ENCODE results near the gene LCLAT1. TPM values are rescaled to one million over a fixed set of nuclear protein-coding genes. Genes with fewer than 3 reads are reported as not detected.
"Not testable (repeated sequence)": the region's sequence is repeated elsewhere in the genome, so short reads cannot be mapped to it uniquely, and the experiment has no call there.

The LCLAT1 gene
- total RNA-seq, 2 experiments from 2014 or later, result 9.2 to 19.6 TPM

GRCh38 chr2:30505500-30506180, 58.6 kb downstream of the LCLAT1 start:
- CTCF ChIA-PET (ENCODE audit: unreplicated experiment), result no interaction called here
- peaks cover 5% of the 10 kb centered on the region for H3K4me1 ChIP-seq (ENCODE audit: insufficient read depth, low read length, poor library complexity, severe bottlenecking)
- no peaks in the 10 kb centered on the region for H3K79me2 ChIP-seq (ENCODE audit: insufficient read depth, low read depth, low read length)
- H3K27ac ChIP-seq (ENCODE audit: low read depth, low read length, poor library complexity, severe bottlenecking), result no peak overlapping the region
- H3K4me3 ChIP-seq (ENCODE audit: low read depth, low read length, poor library complexity, severe bottlenecking), result no peak overlapping the region
- no peak overlapping the region for H3K4me2 ChIP-seq (ENCODE audit: low read length)
- intact Hi-C loops (cut with micrococcal nuclease; ENCODE audit: unreplicated experiment), result no loop called here
- no TSS peak for BruUV-seq (replicated peaks)
- H3K9me3 ChIP-seq (ENCODE audit: low read length), result peaks cover 19% of the 10 kb centered on the region
- POLR2A ChIA-PET, result interaction anchor here (0.6 to 0.9 kb wide), 5 partner anchors 10 to 1194 kb away, joined by 3 to 4 read pairs (median 3); no protein-coding TSS in a partner anchor
- no peaks in the 10 kb centered on the region for H3K9me2 ChIP-seq (ENCODE audit: insufficient read depth, low read length)
- no peak for DNase-seq (ENCODE audit: low spot score)
- peaks cover 6% of the 10 kb centered on the region; the same call in 1 of the 2 replicates for H3K36me3 ChIP-seq (ENCODE audit: insufficient read depth, low read length)
- no peak overlapping the region for H2AFZ ChIP-seq (ENCODE audit: low read length)
- no peaks in the 10 kb centered on the region for H4K20me1 ChIP-seq (ENCODE audit: insufficient read depth, low read length)
- TF ChIP-seq EZH2phosphoT487 (IDR thresholded peaks at IDR 0.05; ENCODE audit: borderline replicate concordance, low read depth, low read length) (no peak), CTCF (conservative IDR thresholded peaks at IDR 0.05; ENCODE audit: low read length) (no peak)

GRCh38 chr2:30507460-30507859, 60.4 kb downstream of the LCLAT1 start:
- H3K9me2 ChIP-seq (ENCODE audit: insufficient read depth, low read length); H3K27ac ChIP-seq (ENCODE audit: low read depth, low read length, poor library complexity, severe bottlenecking); H4K20me1 ChIP-seq (ENCODE audit: insufficient read depth, low read length); H3K79me2 ChIP-seq (ENCODE audit: insufficient read depth, low read depth, low read length); BruUV-seq (replicated peaks); POLR2A ChIA-PET; H3K4me2 ChIP-seq (ENCODE audit: low read length); H3K9me3 ChIP-seq (ENCODE audit: low read length); CTCF ChIA-PET (ENCODE audit: unreplicated experiment); H3K36me3 ChIP-seq (ENCODE audit: insufficient read depth, low read length); H3K4me3 ChIP-seq (ENCODE audit: low read depth, low read length, poor library complexity, severe bottlenecking); DNase-seq (ENCODE audit: low spot score); H3K4me1 ChIP-seq (ENCODE audit: insufficient read depth, low read length, poor library complexity, severe bottlenecking); intact Hi-C loops (cut with micrococcal nuclease; ENCODE audit: unreplicated experiment); H2AFZ ChIP-seq (ENCODE audit: low read length): not testable (repeated sequence)

DNA sequence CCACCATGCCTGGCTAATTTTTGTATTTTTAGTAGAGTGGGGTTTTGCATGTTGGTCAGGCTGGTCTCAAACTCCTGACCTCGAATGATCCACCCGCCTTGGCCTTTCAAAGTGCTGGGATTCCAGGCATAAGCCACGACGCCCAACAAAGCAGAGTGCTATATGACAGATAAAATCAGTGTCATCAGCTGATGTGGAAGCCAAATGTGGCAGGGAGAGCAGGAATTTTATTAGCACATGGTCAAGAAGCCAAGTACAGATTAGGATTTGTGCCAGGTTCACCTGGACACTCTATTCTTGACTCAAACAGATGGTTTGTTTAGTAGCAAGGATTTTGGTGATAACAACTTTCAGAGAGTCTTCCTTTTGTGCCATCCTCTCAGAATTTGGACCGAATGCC, 62.7 kb downstream of the LCLAT1 start:
- H3K9me2 ChIP-seq (ENCODE audit: insufficient read depth, low read length), result no peaks in the 10 kb centered on the region
- no peaks in the 10 kb centered on the region for H3K36me3 ChIP-seq (ENCODE audit: insufficient read depth, low read length)
- H2AFZ ChIP-seq (ENCODE audit: low read length), result no peak overlapping the region
- H3K9me3 ChIP-seq (ENCODE audit: low read length), result peaks cover 10% of the 10 kb centered on the region; the same call in 1 of the 2 replicates
- intact Hi-C loops (cut with micrococcal nuclease; ENCODE audit: unreplicated experiment), result no loop called here
- CTCF ChIA-PET (ENCODE audit: unreplicated experiment), result no interaction called here
- no peaks in the 10 kb centered on the region for H3K4me1 ChIP-seq (ENCODE audit: insufficient read depth, low read length, poor library complexity, severe bottlenecking)
- no peak for DNase-seq (ENCODE audit: low spot score)
- POLR2A ChIA-PET, result interaction anchor here (1.0 kb wide), 1 partner anchor 37 kb away, joined by 3 read pairs; no protein-coding TSS in a partner anchor
- no peak overlapping the region for H3K4me2 ChIP-seq (ENCODE audit: low read length)
- no peak overlapping the region for H3K27ac ChIP-seq (ENCODE audit: low read depth, low read length, poor library complexity, severe bottlenecking)
- H3K79me2 ChIP-seq (ENCODE audit: insufficient read depth, low read depth, low read length), result no peaks in the 10 kb centered on the region
- BruUV-seq (replicated peaks), result no TSS peak
- TF ChIP-seq EZH2phosphoT487 (IDR thresholded peaks at IDR 0.05; ENCODE audit: borderline replicate concordance, low read depth, low read length) (no peak), CTCF (conservative IDR thresholded peaks at IDR 0.05; ENCODE audit: low read length) (no peak)
- H3K4me3 ChIP-seq (ENCODE audit: low read depth, low read length, poor library complexity, severe bottlenecking), result no peak overlapping the region
- no peaks in the 10 kb centered on the region for H4K20me1 ChIP-seq (ENCODE audit: insufficient read depth, low read length)

Measured in OCI-LY7 (cell line).